ENCODE results near the gene BCAP29.
A peak's percentile ranks its signal among the peaks of the same experiment; 100 is the strongest.
"Not testable (repeated sequence)": the region's sequence is repeated elsewhere in the genome, so short reads cannot be mapped to it uniquely, and the experiment has no call there.

Gene BCAP29

DNA sequence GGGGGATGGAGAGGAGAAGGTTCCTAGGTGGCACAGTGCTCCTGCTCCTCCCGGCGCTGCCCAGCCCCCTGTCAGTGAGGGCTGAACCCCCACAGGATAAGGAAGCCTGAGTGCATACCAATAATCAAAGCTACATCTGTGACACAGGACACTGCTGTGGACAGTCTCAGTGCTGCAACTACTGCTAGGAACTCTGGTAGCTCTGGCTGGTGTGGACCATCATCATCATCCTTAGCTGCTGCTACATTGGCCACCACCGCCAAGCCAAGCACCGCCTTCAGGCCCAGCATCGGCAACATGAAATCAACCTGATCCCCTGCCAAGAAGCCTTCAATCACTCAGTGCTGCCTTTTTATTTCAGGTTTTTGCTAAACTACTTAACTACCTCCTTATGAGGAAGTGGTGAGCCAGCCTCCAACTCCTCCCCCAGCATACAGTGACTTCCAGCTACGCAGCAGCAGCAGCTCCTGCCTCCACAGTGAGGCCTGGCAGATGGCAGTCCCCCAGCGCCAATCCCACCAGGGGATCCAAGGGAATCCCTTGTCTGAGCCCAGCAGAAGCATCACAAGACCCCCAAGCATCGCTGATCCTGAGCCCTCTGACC is 48.5 kb downstream of the BCAP29 start:
- peak in 1 of 2 donors; percentile 34 for DNase-seq

GRCh38 chr7:107630342-107630741 is 50.3 kb downstream of the BCAP29 start:
- no peak for DNase-seq

- DNase-seq = no peak
These were observed 51.8 kb downstream of the BCAP29 start for GRCh38 chr7:107631588-107632491.

DNA sequence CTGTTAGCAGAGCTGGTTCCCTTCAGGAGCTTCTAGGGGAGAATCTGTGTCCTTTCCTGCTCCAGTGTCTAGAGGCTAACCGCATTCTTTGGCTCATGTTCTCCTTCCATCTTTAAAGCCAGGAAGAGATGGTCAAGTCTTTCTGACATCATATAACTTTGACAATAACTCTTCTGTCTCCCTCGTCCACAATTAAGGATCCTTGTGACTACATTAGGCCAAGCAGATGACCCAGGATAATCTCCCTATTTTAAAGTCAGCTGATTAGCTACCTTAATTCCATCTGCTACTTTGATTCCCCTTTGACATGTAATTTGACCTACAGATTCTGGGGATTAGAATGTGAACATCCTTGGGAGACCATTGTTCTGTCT is 52.4 kb downstream of the BCAP29 start:
- DNase-seq = no peak

GRCh38 chr7:107638594-107638993 is 58.5 kb downstream of the BCAP29 start:
- DNase-seq = no peak

DNA sequence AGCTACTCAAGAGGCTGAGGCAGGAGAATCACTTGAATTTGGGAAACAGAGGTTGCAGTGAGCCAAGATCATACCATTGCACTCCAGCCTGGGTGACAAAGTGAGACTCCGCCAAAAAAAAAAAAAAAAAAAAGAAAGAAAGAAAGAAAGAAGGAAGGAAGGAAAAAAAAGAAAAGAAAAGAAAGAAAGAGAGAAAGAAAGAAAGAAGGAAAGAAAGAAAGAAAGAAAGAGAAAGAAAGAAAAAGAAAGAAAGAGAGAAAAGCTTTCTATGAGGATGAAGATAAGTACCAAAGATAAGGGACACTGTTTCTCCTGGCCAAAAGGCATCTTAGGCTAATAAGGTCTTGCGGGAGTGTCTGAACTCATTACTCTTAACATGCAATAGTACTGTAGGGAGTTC is 59.0 kb downstream of the BCAP29 start:
- not testable (repeated sequence) for DNase-seq

GRCh38 chr7:107641676-107642075 is 61.6 kb downstream of the BCAP29 start:
- no peak for DNase-seq

DNA sequence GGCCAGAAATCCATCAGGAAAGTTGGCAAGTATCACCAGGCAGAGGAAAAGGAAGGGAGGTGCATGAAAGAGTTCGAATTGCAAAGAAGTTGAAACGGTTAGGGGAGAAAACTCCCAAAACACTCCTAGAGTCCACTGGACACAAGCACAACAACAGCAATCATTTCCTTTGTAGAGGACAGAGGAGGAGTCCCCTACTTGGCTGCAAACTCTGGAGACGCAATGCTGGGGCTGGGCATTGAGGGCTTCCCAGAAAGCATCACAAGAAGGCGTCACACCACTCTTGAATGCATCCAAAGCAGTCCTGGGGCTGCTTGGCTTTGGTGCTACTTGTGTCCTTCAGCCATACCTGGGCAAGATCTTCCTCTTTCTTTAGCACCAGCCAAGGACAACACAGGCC is 62.5 kb downstream of the BCAP29 start:
- DNase-seq = no peak

- DNase-seq = no peak
These were observed 63.4 kb downstream of the BCAP29 start for GRCh38 chr7:107643407-107643806.

GRCh38 chr7:107643938-107644308 is 63.9 kb downstream of the BCAP29 start:
- DNase-seq = no peak

DNA sequence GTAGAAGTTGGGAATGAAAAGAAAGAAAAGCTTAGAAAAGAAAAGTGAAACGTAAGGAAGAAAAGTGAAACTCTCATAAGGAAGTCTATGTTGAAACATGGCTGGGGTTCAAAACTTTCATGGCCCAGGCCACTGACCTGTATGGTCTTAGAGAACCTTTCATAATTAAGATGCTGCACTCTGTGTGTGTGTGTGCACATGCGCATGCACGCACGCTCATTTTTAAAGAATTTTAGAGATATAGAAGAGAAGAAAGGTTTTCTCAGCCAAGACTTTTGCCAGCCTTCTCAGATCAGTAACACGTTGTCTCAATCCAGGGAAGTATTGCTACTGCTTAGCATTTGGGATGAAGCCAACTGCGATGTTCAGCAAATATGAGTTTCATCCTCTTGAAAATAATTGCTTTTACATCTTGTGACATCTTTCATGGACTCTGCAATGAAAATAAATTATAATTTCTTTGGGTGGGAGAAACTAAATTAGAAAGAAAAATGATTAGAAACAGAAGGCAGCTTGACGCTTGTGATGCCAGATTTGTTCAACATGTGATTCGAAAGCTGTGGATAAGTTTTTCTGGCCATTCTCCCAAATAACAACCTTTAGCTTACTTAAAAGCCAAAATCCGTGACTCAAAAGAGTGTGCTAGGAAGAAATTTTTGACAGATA is 64.4 kb downstream of the BCAP29 start:
- no peak for DNase-seq

- no peak for DNase-seq
These were observed 72.6 kb downstream of the BCAP29 start for GRCh38 chr7:107652642-107653041.

- DNase-seq = no peak
These were observed 78.4 kb downstream of the BCAP29 start for GRCh38 chr7:107658467-107658866.

- DNase-seq = peak in 1 of 2 donors; percentile 4
These were observed 79.6 kb downstream of the BCAP29 start for GRCh38 chr7:107659666-107660065.

DNA sequence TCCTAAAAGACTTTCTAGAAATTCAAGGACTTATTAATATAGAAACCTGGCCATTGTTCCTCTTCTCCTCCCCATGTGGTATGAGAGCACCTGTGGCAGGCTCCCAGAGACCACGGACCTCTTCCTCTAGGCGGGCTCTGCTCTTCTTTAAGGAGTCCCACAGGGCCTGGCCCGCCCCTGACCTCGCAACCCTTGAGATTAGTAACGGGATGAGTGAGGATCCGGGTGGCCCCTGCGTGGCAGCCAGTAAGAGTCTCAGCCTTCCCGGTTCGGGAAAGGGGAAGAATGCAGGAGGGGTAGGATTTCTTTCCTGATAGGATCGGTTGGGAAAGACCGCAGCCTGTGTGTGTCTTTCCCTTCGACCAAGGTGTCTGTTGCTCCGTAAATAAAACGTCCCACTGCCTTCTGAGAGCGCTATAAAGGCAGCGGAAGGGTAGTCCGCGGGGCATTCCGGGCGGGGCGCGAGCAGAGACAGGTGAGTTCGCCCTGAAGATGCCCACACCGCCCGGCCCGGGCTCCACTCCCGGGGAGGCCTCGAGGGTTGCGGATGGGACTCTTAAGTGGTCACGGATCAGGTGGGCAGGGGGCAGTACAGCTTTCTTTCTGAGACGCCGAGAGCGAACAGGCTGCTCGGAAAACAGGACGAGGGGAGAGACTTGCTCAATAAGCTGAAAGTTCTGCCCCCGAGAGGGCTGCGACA is 80.5 kb downstream of the BCAP29 start, which contains the start of gene SLC26A4:
SLC26A4 (plus strand) TSS at position 448 of the 700 bp plus-strand sequence. CDS start 814 bp downstream, outside the sequence.
- no peak for DNase-seq

- peak; percentile 7 to 38 for DNase-seq
These were observed 81.2 kb downstream of the BCAP29 start for GRCh38 chr7:107661081-107661864.

- no peak for DNase-seq
These were observed 81.9 kb downstream of the BCAP29 start for GRCh38 chr7:107661865-107662379.

DNA sequence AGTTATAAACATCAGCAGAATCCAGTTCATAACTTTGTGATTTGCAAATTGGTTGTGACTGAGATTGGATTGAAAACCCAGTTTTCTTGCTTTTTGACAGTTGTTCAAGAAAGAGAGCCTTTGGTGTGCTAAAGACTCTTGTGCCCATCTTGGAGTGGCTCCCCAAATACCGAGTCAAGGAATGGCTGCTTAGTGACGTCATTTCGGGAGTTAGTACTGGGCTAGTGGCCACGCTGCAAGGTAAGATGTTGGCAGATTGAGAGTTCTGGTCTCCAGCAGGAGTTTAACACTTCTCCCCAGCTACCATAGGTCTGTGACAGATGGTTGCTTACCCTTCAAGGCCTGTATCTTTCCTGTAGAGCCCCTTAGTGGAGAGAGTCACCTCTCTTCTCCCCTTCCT is 83.2 kb downstream of the BCAP29 start:
- DNase-seq = no peak

GRCh38 chr7:107666790-107667189 is 86.7 kb downstream of the BCAP29 start:
- no peak for DNase-seq

GRCh38 chr7:107667341-107667740 is 87.3 kb downstream of the BCAP29 start:
- DNase-seq = no peak

DNA sequence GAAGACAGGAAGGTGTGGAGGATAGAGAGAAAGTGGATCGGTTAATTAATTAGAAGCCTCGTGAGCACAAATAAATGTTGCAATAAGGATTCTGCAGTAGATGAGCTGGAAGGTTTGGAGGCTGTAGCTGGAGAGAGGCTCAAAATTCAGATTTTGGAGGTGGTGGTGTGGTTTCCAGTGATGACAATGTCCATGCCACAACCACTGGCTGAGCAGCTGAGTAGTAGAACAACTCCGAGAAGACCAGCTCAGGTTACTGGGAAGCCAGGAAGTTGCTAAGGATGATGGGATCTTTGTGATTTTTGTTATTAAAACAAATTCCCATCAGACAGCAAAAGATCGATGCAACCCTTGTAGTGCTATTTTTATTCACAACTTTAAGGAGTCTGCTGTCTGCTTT is 88.2 kb downstream of the BCAP29 start:
- DNase-seq = no peak

All from CD4-positive, alpha-beta T cell treated with Interleukin-1 beta for 1 hour (primary cell).